ENCODE measurements around the gene TTLL13. TPM values are rescaled to one million over a fixed set of nuclear protein-coding genes. Genes with fewer than 3 reads are reported as not detected.
"Not testable (repeated sequence)": the region's sequence is repeated elsewhere in the genome, so short reads cannot be mapped to it uniquely, and the experiment has no call there.

Gene TTLL13
- total and polyA plus RNA-seq, 4 experiments from 2014 or later, result 1.1 to 1.4 TPM; not detected in 2

DNA sequence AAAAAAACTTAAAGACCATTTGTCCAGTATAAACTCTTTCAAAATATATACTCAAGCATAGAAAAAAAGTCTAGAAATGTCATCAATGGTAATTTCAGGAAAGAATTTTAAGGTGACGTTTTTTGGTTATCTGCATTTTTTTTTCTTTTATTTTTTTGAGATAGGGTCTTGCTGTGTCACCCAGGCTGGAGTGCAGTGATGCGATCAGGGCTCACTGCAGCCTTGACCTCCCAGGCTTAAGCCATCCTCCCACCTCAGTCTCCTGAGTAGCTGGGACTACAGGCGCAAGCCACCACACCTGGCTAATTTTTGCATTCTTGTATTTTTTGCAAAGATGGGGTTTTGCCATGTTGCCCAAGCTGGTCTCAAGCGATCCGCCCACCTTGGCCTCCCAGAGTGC, 31.4 kb downstream of the TTLL13 start:
- H3K27ac ChIP-seq (ENCODE audit: low read depth, low read length); H3K4me3 ChIP-seq (ENCODE audit: low read length in 2 of 2); intact Hi-C loops (cut with micrococcal nuclease); H3K9me3 ChIP-seq (ENCODE audit: control insufficient read depth in 1 of 2, low read length in 2 of 2); H3K27ac Mint-ChIP-seq; H3K27me3 ChIP-seq (ENCODE audit: insufficient read depth, low read length); H3K36me3 Mint-ChIP-seq; POLR2A ChIA-PET (ENCODE audit: partially characterized antibody); H3K27me3 Mint-ChIP-seq; H3K4me1 Mint-ChIP-seq; H3K9me3 Mint-ChIP-seq; H3K36me3 ChIP-seq (ENCODE audit: insufficient read depth, low read length); H3K4me3 Mint-ChIP-seq; H3K4me1 ChIP-seq (ENCODE audit: insufficient read depth, low read length); DNase-seq: not testable (repeated sequence)
- CTCF ChIA-PET (ENCODE audit: partially characterized antibody), result interaction anchor here (1.3 kb wide), 1 partner anchor 12 kb away, joined by 4 read pairs; no protein-coding TSS in a partner anchor

GRCh38 chr15:90281637-90282036, 32.3 kb downstream of the TTLL13 start:
- H3K27me3 ChIP-seq (ENCODE audit: insufficient read depth, low read length); DNase-seq; H3K27ac ChIP-seq (ENCODE audit: low read depth, low read length); H3K9me3 Mint-ChIP-seq; H3K4me1 Mint-ChIP-seq; H3K4me3 ChIP-seq (ENCODE audit: low read length in 2 of 2); H3K4me3 Mint-ChIP-seq; H3K4me1 ChIP-seq (ENCODE audit: insufficient read depth, low read length); H3K9me3 ChIP-seq (ENCODE audit: control insufficient read depth in 1 of 2, low read length in 2 of 2); H3K36me3 Mint-ChIP-seq; H3K36me3 ChIP-seq (ENCODE audit: insufficient read depth, low read length); H3K27ac Mint-ChIP-seq; intact Hi-C loops (cut with micrococcal nuclease); H3K27me3 Mint-ChIP-seq: not testable (repeated sequence)
- ChIA-PET CTCF (ENCODE audit: partially characterized antibody) (interaction anchor here (0.7 kb wide), 1 partner anchor 170 kb away, joined by 3 read pairs; no protein-coding TSS in a partner anchor), POLR2A (ENCODE audit: partially characterized antibody) (interaction anchor here (0.7 to 1.0 kb wide), 2 partner anchors 47 to 48 kb away, joined by 3 to 4 read pairs; partner anchors contain the start of gene CIB1)

DNA sequence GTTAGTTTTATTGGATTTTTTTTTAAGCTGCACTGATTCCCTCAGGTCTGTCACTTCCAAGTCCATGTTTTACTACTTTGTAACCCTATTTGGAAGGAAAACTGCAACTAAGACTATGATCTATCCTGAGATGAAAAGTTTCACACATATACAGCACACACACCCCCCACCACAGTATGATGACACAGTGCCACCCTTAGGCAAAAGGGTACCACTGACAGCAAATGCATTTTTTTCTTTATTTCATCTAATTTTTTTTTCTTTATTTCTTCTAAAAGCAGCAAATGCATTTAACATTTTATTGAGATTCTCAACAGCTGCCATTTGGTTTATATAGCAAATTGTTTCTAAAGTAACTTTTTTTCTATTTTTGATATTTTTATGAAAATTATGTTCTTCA, 37.3 kb downstream of the TTLL13 start:
- no peak overlapping the region for H3K27ac Mint-ChIP-seq
- DNase-seq, result peak; percentile 44 to 60 (median 52)
- ChIA-PET CTCF (ENCODE audit: partially characterized antibody) (interaction anchor here (0.7 to 2.8 kb wide), 16 partner anchors 10 to 389 kb away, joined by 3 to 7 read pairs (median 4); partner anchors contain the start of genes CIB1 and GDPGP1), POLR2A (ENCODE audit: partially characterized antibody) (no interaction called here)
- no peaks in the 10 kb centered on the region for H3K9me3 Mint-ChIP-seq
- H3K9me3 ChIP-seq (ENCODE audit: control insufficient read depth in 1 of 2, low read length in 2 of 2), result no peaks in the 10 kb centered on the region
- H3K4me1 Mint-ChIP-seq, result peaks cover 0 to 2% (median under 1%) of the 10 kb centered on the region in 4 donors
- no peaks in the 10 kb centered on the region for H3K36me3 Mint-ChIP-seq
- H3K27me3 Mint-ChIP-seq, result no peaks in the 10 kb centered on the region
- no peak overlapping the region for H3K4me3 Mint-ChIP-seq
- H3K27ac ChIP-seq (ENCODE audit: low read depth, low read length), result no peak overlapping the region
- no peaks in the 10 kb centered on the region for H3K36me3 ChIP-seq (ENCODE audit: insufficient read depth, low read length)
- H3K4me1 ChIP-seq (ENCODE audit: insufficient read depth, low read length), result no peaks in the 10 kb centered on the region
- no peak overlapping the region for H3K4me3 ChIP-seq (ENCODE audit: low read length in 2 of 2)
- intact Hi-C loops (cut with micrococcal nuclease), result loop anchor here (1.0 kb wide), 2 partner anchors 20 to 143 kb away; no protein-coding TSS in a partner anchor
- no peaks in the 10 kb centered on the region for H3K27me3 ChIP-seq (ENCODE audit: insufficient read depth, low read length)

- Mint-ChIP-seq H3K27ac (no peak overlapping the region), H3K36me3 (no peaks in the 10 kb centered on the region), H3K4me1 (peaks cover 0 to 2% (median under 1%) of the 10 kb centered on the region in 4 donors), H3K9me3 (no peaks in the 10 kb centered on the region), H3K27me3 (no peaks in the 10 kb centered on the region), H3K4me3 (no peak overlapping the region)
- Histone ChIP-seq H3K27me3 (ENCODE audit: insufficient read depth, low read length) (no peaks in the 10 kb centered on the region), H3K4me3 (ENCODE audit: low read length in 2 of 2) (no peak overlapping the region), H3K27ac (ENCODE audit: low read depth, low read length) (no peak overlapping the region), H3K36me3 (ENCODE audit: insufficient read depth, low read length) (no peaks in the 10 kb centered on the region), H3K9me3 (ENCODE audit: control insufficient read depth in 1 of 2, low read length in 2 of 2) (no peaks in the 10 kb centered on the region), H3K4me1 (ENCODE audit: insufficient read depth, low read length) (no peaks in the 10 kb centered on the region)
- no peak for DNase-seq
- CTCF ChIA-PET (ENCODE audit: partially characterized antibody), result interaction anchor here (0.7 to 2.8 kb wide), 14 partner anchors 9 to 150 kb away, joined by 3 to 7 read pairs (median 3); partner anchors contain the start of genes CIB1 and GDPGP1
- POLR2A ChIA-PET (ENCODE audit: partially characterized antibody), result no interaction called here
- intact Hi-C loops (cut with micrococcal nuclease), result no loop called here
Observed at GRCh38 chr15:90287101-90287500, 37.7 kb downstream of the TTLL13 start.

GRCh38 chr15:90287946-90288345, 38.6 kb downstream of the TTLL13 start:
- no peaks in the 10 kb centered on the region for H3K36me3 Mint-ChIP-seq
- H3K9me3 ChIP-seq (ENCODE audit: control insufficient read depth in 1 of 2, low read length in 2 of 2), result no peaks in the 10 kb centered on the region
- H3K4me3 ChIP-seq (ENCODE audit: low read length in 2 of 2), result no peak overlapping the region
- H3K27me3 Mint-ChIP-seq, result no peaks in the 10 kb centered on the region
- H3K9me3 Mint-ChIP-seq, result no peaks in the 10 kb centered on the region
- H3K4me1 Mint-ChIP-seq, result peaks cover 0 to 2% (median under 1%) of the 10 kb centered on the region in 4 donors
- H3K27me3 ChIP-seq (ENCODE audit: insufficient read depth, low read length), result no peaks in the 10 kb centered on the region
- DNase-seq, result no peak
- no peak overlapping the region for H3K4me3 Mint-ChIP-seq
- no peak overlapping the region for H3K27ac ChIP-seq (ENCODE audit: low read depth, low read length)
- H3K4me1 ChIP-seq (ENCODE audit: insufficient read depth, low read length), result no peaks in the 10 kb centered on the region
- POLR2A ChIA-PET (ENCODE audit: partially characterized antibody), result no interaction called here
- no peaks in the 10 kb centered on the region for H3K36me3 ChIP-seq (ENCODE audit: insufficient read depth, low read length)
- H3K27ac Mint-ChIP-seq, result no peak overlapping the region
- intact Hi-C loops (cut with micrococcal nuclease), result no loop called here
- CTCF ChIA-PET (ENCODE audit: partially characterized antibody), result interaction anchor here (0.6 to 2.8 kb wide), 5 partner anchors 13 to 166 kb away, joined by 3 to 7 read pairs (median 4); partner anchors contain the start of genes CIB1 and GDPGP1

- ChIA-PET POLR2A (ENCODE audit: partially characterized antibody) (no interaction called here), CTCF (ENCODE audit: partially characterized antibody) (interaction anchor here (1.4 to 2.6 kb wide), 7 partner anchors 10 to 140 kb away, joined by 4 to 29 read pairs (median 11); no protein-coding TSS in a partner anchor)
- Histone ChIP-seq H3K27ac (ENCODE audit: low read depth, low read length) (no peak overlapping the region), H3K9me3 (ENCODE audit: control insufficient read depth in 1 of 2, low read length in 2 of 2) (no peaks in the 10 kb centered on the region), H3K4me1 (ENCODE audit: insufficient read depth, low read length) (peaks cover 4% of the 10 kb centered on the region), H3K4me3 (ENCODE audit: low read length in 2 of 2) (no peak overlapping the region), H3K27me3 (ENCODE audit: insufficient read depth, low read length) (no peaks in the 10 kb centered on the region), H3K36me3 (ENCODE audit: insufficient read depth, low read length) (no peaks in the 10 kb centered on the region)
- no peaks in the 10 kb centered on the region for H3K36me3 Mint-ChIP-seq
- H3K4me3 Mint-ChIP-seq, result no peak overlapping the region
- intact Hi-C loops (cut with micrococcal nuclease), result no loop called here
- H3K4me1 Mint-ChIP-seq, result peaks cover 3 to 7% (median 6%) of the 10 kb centered on the region in 4 donors
- no peaks in the 10 kb centered on the region for H3K9me3 Mint-ChIP-seq
- DNase-seq, result no peak
- peak overlapping the region in 1 of 7 donors; percentile 22 for H3K27ac Mint-ChIP-seq
- no peaks in the 10 kb centered on the region for H3K27me3 Mint-ChIP-seq
Observed at GRCh38 chr15:90291679-90292356, 42.5 kb downstream of the TTLL13 start.

DNA sequence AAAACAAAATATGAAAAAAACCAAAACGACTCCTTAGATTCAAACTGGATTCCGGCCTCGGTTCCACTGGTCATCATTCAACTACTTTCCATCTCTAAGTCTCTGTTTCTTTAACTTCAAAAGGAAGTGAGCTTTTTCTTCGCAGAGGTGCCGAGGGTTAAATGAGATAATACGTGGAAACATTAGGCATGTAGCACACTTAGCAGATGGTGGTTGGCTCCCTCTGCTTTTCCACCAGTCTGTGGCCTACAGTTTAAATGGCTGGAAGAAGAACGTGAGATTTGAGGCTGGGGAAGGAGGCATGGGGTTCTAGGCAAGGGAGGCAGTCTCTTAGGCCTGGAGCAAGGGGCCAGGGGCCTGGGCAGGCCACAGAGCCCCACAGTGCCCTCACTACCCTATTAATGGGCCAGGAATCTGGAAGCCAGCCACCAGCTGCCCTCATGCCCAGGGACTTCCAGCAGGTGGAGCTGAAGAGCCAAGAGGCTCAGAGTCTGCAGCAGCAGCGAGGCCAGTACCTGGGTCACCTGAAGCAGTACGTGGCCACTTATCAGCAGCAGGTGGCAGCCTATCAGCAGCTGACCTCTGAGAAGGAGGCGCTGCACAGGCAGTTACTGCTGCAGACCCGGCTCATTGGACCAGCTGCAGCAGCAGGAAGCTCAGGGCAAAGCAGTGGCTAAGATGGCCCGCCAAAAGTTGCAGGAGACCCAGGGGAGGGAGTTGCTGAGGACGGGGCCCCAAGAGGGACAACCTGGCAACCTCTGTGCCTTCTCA, 43.9 kb downstream of the TTLL13 start:
- H3K27me3 Mint-ChIP-seq; H3K36me3 ChIP-seq (ENCODE audit: insufficient read depth, low read length); H3K27ac ChIP-seq (ENCODE audit: low read depth, low read length); H3K4me3 ChIP-seq (ENCODE audit: low read length in 2 of 2); H3K9me3 ChIP-seq (ENCODE audit: control insufficient read depth in 1 of 2, low read length in 2 of 2); H3K36me3 Mint-ChIP-seq; H3K4me1 Mint-ChIP-seq; H3K27me3 ChIP-seq (ENCODE audit: insufficient read depth, low read length); H3K4me1 ChIP-seq (ENCODE audit: insufficient read depth, low read length); H3K9me3 Mint-ChIP-seq: not testable (repeated sequence)
- H3K27ac Mint-ChIP-seq, result peak overlapping the region in 1 of 7 donors; percentile 32
- ChIA-PET POLR2A (ENCODE audit: partially characterized antibody) (interaction anchor here (1.0 to 1.5 kb wide), 2 partner anchors 27 to 189 kb away, joined by 3 to 4 read pairs; no protein-coding TSS in a partner anchor), CTCF (ENCODE audit: partially characterized antibody) (interaction anchor here (0.6 to 2.6 kb wide), 25 partner anchors 9 to 1089 kb away, joined by 3 to 29 read pairs (median 4); partner anchors contain the start of gene ZNF774)
- DNase-seq, result peak; percentile 55 to 71 (median 61)
- H3K4me3 Mint-ChIP-seq, result peak overlapping the region in 3 of 8 donors; percentile 17 to 59 (median 46)
- intact Hi-C loops (cut with micrococcal nuclease), result loop anchor here (1.0 kb wide), 1 partner anchor 189 kb away; no protein-coding TSS in a partner anchor
